Hippocampal formation (tissue), 2 donors: ENCODE measurements around the gene DMRTB1.

Experiments
- DNase-seq, 2 donors: peaks; one replicate each; lab custom pipeline; 2025; lab: John Stamatoyannopoulos, UW

DMRTB1 gene

GRCh38 chr1:53508056-53508990 lies 49.1 kb downstream of the DMRTB1 start:
- DNase-seq: no peak

DNA sequence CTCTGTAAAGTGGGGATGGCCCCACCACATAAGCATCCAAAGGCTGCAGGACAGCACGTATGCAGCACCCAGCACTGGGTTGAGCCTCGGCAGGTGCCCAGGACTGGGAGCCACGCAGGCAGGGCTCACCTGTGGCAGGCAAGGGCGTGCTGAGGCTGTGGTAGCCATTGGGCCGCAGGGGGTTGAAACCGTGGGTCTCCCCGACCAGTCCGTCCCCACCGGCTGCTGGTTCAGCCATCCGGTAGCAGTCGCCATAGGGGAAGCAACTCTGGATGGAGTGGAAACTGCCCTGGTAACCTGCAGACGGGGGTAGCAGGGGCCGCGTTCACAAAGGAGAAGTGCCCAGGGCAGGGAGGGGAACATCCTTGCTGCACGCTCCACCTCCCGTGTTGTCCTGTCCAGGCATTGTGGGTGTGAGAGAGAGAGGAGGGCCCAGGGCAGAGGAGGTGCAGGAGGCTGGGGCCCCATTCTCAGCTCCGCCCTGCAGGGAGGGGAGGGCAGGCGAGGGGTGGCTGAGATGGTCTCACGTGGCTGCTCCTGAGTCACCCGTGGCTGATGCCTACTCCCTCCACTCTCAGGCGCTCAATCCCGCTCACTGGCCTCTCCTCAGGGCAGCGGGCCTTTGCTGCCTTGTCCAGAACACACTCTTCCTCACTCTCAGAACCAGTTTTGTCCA lies 49.9 kb downstream of the DMRTB1 start:
- no peak for DNase-seq

GRCh38 chr1:53509775-53510174 lies 50.6 kb downstream of the DMRTB1 start:
- DNase-seq: no peak

- DNase-seq: no peak
Measured at GRCh38 chr1:53510215-53510614, 51.0 kb downstream of the DMRTB1 start.

GRCh38 chr1:53511323-53511932 lies 52.2 kb downstream of the DMRTB1 start:
- DNase-seq: no peak

DNA sequence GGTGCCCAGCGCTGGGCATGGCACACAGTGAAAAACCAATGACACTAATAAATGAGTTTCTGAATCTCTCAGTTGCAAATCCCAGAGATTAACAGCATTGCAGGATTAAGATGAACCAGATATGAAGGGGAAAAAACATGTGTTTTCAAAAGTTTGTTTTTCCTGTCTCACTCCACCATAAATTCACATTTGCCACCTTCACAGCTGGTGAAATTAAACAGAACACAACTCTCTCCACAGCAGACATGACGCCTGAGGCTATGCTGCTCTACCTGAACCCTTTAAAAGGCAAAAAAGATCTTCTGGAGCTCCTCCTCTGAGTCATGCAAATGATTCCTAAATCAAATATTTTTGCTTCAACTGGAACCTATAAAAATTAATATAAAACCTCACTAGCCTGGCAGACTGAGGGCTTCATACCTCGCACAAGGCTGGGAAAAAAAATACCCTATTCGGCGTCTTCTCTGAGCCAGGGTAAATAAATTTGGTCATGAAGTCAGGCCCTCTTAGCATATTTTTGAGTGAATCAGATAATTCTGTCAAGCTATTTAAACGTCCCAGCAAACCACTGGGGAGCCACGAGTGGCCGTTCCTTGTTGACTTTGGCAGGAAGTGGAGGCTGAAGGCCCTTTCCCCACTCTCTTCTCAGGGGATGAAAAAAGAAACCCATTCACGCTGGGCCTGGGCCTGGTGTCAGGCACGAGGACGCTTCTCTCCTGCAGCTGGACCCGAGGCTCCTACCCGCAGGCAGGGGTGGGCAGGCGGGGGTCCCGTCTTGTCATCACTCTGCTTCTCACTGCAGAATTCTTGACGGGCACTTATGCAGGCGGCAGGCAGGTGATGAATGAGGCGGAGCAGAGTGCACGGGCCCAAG lies 53.0 kb downstream of the DMRTB1 start:
- DNase-seq: no peak

GRCh38 chr1:53512807-53513755 lies 53.9 kb downstream of the DMRTB1 start:
- no peak for DNase-seq

- DNase-seq: no peak
Measured at GRCh38 chr1:53513846-53514245, 54.6 kb downstream of the DMRTB1 start.

GRCh38 chr1:53514436-53514835 lies 55.2 kb downstream of the DMRTB1 start:
- no peak for DNase-seq

DNA sequence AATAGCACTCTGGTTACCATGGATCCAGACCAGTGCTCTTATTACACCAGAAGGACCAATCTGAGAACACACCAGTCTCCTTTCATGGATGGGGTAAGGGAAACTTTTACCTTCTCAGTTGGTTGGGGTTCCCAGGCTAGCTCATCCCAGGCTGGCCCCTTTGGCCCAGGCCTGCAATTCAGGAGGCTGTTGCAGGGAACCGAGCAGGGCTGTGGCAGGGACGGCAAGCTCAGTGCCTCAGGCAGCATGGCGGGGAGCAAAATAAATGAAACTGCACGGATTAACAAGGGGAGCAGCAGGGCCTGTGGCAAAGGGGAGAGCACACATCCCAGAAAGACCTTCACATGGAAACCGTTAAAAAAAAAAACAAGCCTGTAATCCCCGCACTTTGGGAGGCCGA lies 57.0 kb downstream of the DMRTB1 start:
- DNase-seq: no peak
